Lower leg skin (tissue), 4 donors: ENCODE data around the gene PCK1. TPM values are rescaled to one million over a fixed set of nuclear protein-coding genes. Genes with fewer than 3 reads are reported as not detected.

ENCODE experiments used
- DNase-seq, 2 donors: peaks; one replicate each; pipeline ENCODE4 v3.0.0-alpha.2; 2019; ENCODE audit warnings: low spot score in 2 of 2
- H3K4me3 ChIP-seq: fragments of 200-600 bp; sonication (generic); 2 replicates; pipeline ENCODE4 v1.5.1; 2017; ENCODE audit warnings: mild to moderate bottlenecking, low read depth; ENCODE audit not compliant: poor library complexity, severe bottlenecking
- POLR2A ChIP-seq, 2 donors: fragments of 450-650 bp; IDR thresholded peaks; one replicate each; pipeline ENCODE4 v1.6.1; 2016 to 2017; ENCODE audit warnings: antibody characterized with exemption in 2 of 2, mild to moderate bottlenecking in 1 of 2, moderate library complexity in 1 of 2
- WGBS, 2 donors: methylation state at CpG; one replicate each; pipeline ENCODE4 v1.1.5; 2018; 5-methylcytosine and 5-hydroxymethylcytosine counted together
- intact Hi-C: fragments of 100-400 bp; cut with DNase I; formaldehyde crosslinking; loops from one replicate; pipeline ENCODE4 v1.15.0; 2023; ENCODE audit warnings: low total_unique reads
- total RNA-seq, 4 donors: library from RNA; depleted of rRNA; stranded (reverse); fragments of >200 nt; gene quantifications; one replicate each; pipeline ENCODE4 v1.1.0, GENCODE V29; 2016
- TF ChIP-seq, protein P1 (sequence below), 3 donors: fragments of 450-650 bp; IDR thresholded peaks; one replicate each; pipeline ENCODE4 v1.5.1; 2016; ENCODE audit warnings: antibody characterized with exemption in 3 of 3, mild to moderate bottlenecking in 3 of 3, moderate library complexity in 2 of 3

Gene PCK1
- total RNA-seq, 4 donors from 2014 or later: 0.12 to 11.6 (median 2.1) TPM

DNA sequence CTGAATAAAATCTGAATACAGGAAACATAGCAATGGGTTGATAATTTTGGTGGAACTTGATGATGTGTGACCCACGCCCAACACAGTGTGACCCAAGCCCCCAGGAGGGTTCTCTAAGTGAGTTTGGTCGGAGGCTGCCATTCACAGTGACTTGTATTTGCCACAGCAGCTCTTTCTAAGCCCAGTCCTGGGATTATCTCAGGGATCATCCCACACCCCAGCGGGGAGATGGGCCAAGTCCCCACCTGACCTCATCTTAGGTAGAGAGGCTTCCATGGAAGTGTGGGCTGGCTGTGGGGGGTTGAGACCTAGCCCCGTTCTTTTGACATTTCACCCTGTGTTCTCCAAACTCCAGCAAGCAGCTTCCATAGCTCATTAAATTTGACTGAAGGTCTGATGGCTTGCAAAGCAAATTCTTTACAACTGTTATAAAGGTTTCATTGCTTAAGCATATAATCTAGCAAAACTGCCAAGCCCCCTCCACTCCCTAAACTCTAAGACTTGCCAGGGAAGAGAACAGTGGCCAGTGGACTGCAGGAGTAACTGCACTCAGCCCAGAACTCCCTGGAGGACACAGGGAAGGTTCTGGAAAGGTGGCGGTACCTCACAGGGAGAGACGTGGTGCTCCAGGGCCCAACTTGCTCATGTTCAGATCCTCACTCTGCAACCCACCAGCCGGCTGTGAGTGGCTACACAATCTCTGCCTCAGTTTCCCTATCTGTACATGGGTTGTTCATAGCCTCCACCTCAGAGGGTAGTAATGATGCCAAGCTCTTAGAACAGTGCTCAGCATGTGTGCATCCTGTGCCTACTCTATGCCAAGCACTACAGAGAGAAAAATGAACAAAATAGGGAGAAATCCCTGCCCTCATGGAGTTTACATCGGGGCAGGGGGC lies 1.0 kb upstream of the PCK1 start:
- TF ChIP-seq POLR2A (IDR thresholded peaks at IDR 0.05): no peak
- TF ChIP-seq, protein P1, sequence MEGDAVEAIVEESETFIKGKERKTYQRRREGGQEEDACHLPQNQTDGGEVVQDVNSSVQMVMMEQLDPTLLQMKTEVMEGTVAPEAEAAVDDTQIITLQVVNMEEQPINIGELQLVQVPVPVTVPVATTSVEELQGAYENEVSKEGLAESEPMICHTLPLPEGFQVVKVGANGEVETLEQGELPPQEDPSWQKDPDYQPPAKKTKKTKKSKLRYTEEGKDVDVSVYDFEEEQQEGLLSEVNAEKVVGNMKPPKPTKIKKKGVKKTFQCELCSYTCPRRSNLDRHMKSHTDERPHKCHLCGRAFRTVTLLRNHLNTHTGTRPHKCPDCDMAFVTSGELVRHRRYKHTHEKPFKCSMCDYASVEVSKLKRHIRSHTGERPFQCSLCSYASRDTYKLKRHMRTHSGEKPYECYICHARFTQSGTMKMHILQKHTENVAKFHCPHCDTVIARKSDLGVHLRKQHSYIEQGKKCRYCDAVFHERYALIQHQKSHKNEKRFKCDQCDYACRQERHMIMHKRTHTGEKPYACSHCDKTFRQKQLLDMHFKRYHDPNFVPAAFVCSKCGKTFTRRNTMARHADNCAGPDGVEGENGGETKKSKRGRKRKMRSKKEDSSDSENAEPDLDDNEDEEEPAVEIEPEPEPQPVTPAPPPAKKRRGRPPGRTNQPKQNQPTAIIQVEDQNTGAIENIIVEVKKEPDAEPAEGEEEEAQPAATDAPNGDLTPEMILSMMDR (IDR thresholded peaks at IDR 0.05): no peak
- DNase-seq: no peak
- no peak overlapping the region for H3K4me3 ChIP-seq
- 83 to 84% methylated on average over 8 of the region's 8 CpGs for WGBS, 2 donors
- intact Hi-C loops: no loop called here

DNA sequence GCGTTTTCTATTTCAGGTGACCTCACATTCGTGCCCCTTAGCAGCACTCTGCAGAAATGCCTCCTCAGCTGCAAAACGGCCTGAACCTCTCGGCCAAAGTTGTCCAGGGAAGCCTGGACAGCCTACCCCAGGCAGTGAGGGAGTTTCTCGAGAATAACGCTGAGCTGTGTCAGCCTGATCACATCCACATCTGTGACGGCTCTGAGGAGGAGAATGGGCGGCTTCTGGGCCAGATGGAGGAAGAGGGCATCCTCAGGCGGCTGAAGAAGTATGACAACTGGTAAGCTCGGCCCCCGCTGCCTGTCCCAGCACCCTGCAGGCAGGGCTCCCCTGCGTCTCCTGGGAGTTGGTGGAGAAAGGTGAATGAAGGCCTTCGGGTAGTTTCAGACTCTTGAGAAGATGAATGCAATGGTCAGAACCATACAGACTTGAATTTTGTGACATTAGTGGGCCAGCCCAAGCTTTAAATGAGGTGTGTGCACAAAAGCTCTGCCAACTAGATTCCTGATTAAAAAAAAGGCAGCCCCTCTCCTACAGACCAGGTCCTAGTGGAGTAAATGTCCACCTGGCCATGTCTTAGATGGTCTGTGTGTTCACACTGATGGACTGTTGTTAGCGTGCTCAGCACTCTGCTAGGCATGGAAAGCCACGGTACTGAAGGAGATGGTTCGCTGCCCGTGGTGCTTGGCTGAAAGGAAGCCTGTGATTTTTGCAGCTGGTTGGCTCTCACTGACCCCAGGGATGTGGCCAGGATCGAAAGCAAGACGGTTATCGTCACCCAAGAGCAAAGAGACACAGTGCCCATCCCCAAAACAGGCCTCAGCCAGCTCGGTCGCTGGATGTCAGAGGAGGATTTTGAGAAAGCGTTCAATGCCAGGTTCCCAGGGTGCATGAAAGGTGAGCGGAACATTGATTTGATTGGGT lies 708 bp downstream of the PCK1 start:
- DNase-seq: no peak
- 80 to 86% methylated on average over 24 of the region's 24 CpGs for WGBS, 2 donors
- no peak overlapping the region for H3K4me3 ChIP-seq
- no peak for TF ChIP-seq POLR2A (IDR thresholded peaks at IDR 0.05)
- TF ChIP-seq, protein P1 (IDR thresholded peaks at IDR 0.05): no peak
- intact Hi-C loops: no loop called here

DNA sequence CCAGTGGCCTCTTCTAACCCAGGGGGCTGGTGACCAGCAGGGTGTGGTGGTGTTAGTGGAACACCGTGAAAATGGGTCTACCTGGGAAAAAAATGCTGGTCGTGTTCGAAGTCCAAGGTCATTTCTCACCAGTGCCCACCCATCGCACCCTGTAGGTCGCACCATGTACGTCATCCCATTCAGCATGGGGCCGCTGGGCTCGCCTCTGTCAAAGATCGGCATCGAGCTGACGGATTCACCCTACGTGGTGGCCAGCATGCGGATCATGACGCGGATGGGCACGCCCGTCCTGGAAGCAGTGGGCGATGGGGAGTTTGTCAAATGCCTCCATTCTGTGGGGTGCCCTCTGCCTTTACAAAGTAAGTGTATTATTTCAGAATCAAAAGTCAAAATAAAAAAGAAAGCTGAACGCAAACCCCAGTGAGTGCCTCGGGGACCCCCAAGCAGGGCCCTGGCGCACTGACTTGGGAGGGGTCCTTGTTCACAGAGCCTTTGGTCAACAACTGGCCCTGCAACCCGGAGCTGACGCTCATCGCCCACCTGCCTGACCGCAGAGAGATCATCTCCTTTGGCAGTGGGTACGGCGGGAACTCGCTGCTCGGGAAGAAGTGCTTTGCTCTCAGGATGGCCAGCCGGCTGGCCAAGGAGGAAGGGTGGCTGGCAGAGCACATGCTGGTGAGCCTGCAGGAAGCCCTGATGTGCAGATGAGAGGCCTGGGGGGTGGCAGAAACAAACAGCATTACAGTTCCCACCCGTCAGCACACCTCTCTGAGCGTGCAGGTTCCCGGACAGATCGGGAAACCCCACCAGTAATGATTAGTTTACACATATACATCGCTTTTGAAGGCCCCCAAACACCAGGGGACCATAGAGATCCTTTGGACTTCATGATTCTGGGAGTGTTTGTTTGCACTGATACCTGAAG lies 1.9 kb downstream of the PCK1 start:
- DNase-seq: no peak
- no peak overlapping the region for H3K4me3 ChIP-seq
- intact Hi-C loops: no loop called here
- TF ChIP-seq, protein P1 (IDR thresholded peaks at IDR 0.05): no peak
- TF ChIP-seq POLR2A (IDR thresholded peaks at IDR 0.05): no peak
- 92 to 95% methylated on average over 35 of the region's 35 CpGs for WGBS, 2 donors

DNA sequence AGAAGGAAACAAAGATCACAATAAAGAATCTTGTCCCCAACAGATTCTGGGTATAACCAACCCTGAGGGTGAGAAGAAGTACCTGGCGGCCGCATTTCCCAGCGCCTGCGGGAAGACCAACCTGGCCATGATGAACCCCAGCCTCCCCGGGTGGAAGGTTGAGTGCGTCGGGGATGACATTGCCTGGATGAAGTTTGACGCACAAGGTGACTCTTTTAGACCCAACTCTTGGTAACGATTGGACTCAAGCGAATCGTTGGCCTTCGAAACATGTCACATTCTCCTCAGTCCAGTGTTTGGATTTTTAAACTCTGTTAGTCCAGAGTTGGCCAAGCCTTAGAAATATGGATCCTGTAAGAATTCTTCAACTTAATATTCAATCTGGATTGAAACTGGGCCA lies 2.6 kb downstream of the PCK1 start:
- 96% methylated on average over 12 of the region's 12 CpGs for WGBS, 2 donors
- TF ChIP-seq POLR2A (IDR thresholded peaks at IDR 0.05): no peak
- TF ChIP-seq, protein P1 (IDR thresholded peaks at IDR 0.05): no peak
- no peak overlapping the region for H3K4me3 ChIP-seq
- intact Hi-C loops: no loop called here
- no peak for DNase-seq

DNA sequence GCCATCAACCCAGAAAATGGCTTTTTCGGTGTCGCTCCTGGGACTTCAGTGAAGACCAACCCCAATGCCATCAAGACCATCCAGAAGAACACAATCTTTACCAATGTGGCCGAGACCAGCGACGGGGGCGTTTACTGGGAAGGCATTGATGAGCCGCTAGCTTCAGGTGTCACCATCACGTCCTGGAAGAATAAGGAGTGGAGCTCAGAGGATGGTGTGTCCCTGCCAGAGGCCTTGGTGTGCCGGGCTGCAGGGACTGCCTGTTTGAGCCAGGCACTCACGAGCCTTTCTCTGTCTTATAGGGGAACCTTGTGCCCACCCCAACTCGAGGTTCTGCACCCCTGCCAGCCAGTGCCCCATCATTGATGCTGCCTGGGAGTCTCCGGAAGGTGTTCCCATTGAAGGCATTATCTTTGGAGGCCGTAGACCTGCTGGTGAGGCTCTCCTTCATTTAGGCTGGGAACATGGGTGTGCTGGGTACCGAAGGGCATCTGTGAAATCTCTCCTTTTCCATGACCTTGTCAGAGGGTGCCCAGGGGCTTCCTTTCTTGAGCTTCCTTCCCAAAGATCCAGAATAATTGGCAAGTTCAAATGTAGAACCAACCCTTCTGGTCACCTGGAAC lies 3.4 kb downstream of the PCK1 start:
- DNase-seq: no peak
- TF ChIP-seq, protein P1 (IDR thresholded peaks at IDR 0.05): no peak
- TF ChIP-seq POLR2A (IDR thresholded peaks at IDR 0.05): no peak
- no peak overlapping the region for H3K4me3 ChIP-seq
- 90% methylated on average over 14 of the region's 14 CpGs for WGBS, 2 donors
- intact Hi-C loops: no loop called here
